Measurements from ENCODE around the gene TIAM2.
"Not testable (repeated sequence)": the region's sequence is repeated elsewhere in the genome, so short reads cannot be mapped to it uniquely, and the experiment has no call there.

TIAM2 gene

GRCh38 chr6:155173488-155173887 is 178.4 kb downstream of the TIAM2 start:
- DNase-seq, result no peak

GRCh38 chr6:155174576-155175211 is 179.6 kb downstream of the TIAM2 start:
- DNase-seq, result peak; percentile 39

- DNase-seq, result peak; percentile 23
Measured at GRCh38 chr6:155177363-155177961, 182.3 kb downstream of the TIAM2 start.

DNA sequence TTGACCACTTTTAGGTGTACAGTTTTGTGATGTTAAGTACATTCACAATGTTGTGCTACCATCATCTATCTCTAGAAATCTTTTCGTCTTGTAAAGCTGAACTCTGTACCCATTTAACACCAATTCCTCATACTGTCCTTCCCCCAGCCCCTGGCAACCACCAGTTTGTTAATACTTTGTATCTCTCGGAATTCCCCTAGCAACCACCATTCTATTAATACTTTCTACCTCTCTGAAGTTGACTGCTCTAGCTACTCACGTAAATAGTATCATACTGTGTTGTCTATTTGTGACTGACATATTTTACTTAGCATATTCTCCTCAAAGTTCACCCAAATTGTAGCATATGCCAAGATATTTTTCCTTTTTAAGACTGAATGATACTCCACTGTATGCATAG is 186.4 kb downstream of the TIAM2 start:
- no peak for DNase-seq

DNA sequence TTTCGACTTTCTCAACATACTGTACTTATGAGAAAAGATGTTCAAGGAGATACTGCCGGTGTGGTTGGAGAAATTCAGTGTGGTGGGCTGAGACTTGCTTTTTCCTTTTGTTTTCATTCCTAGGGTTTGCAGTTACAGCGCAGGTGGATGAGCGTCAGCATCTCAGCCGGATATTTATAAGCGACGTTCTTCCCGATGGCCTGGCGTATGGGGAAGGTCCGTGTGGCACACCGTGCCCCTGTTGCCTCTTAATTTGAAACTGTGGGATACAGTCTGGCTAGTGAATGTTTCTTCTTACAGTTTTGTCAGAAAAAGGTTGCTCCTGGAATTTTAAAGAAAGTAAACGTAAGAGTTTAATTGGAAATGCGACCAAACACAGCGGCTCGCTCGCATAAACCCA is 187.0 kb downstream of the TIAM2 start:
- DNase-seq, result no peak

- no peak for DNase-seq
Measured at GRCh38 chr6:155183095-155183494, 188.0 kb downstream of the TIAM2 start.

GRCh38 chr6:155185041-155185440 is 189.9 kb downstream of the TIAM2 start:
- DNase-seq, result not testable (repeated sequence)

GRCh38 chr6:155185544-155185943 is 190.4 kb downstream of the TIAM2 start:
- DNase-seq, result no peak

- DNase-seq, result no peak
Measured at GRCh38 chr6:155186052-155186658, 191.0 kb downstream of the TIAM2 start.

GRCh38 chr6:155187106-155187505 is 192.0 kb downstream of the TIAM2 start:
- DNase-seq, result no peak

GRCh38 chr6:155187994-155188706 is 193.0 kb downstream of the TIAM2 start:
- DNase-seq, result no peak

DNA sequence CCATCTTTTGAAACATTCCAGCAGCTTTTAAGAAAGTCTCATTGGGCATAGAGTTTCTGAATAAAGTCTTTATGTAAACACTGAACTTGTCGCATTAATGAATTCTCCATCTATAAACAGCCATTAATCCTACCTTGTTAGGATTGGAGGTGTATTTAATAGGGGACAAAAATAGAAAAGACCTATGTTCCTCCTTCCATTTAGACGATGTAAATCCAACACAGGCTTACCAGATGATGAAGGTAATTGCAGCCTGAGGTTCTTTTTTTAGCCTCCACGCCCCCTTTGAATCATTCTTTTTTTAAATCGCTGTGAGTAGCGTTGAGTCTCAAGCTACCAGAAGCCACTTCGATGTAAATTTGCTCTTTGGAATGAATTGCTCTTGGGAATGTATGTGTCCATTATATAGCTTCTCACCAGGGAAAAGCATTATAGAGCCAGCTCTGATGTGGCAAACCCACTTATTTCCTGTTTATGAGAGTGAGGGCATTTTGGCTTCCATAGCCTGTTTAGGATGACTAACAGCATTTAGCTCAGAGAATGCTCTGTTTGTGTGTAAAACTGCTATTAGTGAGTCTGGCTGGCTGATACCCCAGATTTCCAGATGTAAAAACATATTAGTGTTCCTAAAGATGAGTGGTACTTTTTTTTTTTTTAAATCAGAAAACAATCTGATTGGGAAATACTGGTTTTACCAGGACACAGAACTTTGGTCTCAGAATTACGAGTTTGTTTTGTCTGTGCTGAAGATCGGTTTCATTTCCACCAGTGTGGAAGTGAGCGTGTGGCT is 193.8 kb downstream of the TIAM2 start:
- DNase-seq, result no peak

DNA sequence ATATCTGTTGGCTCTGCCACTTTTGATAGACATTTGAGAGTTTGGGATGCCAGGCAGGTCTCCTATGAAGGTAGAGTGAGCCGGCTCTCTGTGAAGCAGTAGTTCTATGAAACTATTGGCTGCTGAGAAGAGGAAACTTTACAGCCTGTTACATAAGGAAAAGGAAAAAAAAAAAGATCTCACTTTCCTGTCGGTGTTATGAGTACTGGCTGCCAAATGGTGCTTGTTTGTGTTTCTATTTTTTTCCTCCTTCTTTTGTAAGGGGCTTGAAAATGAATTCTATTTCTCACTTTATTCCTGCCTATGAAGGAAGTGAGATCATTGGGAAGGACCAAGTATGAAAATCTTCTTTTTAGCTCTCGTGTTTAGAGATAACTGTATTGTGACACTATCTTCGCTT is 195.6 kb downstream of the TIAM2 start:
- no peak for DNase-seq

- no peak for DNase-seq
Measured at GRCh38 chr6:155193526-155193925, 198.4 kb downstream of the TIAM2 start.

DNA sequence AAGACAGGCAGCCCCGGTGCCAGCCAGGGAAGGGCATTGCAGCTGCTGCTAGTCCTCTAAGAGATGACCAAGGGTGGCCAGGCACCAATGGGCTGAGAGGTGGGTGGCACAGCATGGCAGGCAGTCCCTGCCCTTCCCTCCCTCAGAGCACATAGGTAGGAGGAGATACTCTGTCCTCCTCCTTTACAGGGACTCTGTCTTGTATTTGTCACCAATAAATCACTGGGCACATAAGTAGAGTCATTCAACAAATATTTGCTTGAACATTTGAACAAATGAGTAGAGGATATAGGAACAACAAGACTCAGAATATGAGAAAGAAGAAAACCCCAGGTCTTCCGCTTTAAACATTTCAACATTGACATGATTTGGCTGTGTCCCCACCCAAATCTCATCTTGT is 199.3 kb downstream of the TIAM2 start:
- DNase-seq, result no peak

DNA sequence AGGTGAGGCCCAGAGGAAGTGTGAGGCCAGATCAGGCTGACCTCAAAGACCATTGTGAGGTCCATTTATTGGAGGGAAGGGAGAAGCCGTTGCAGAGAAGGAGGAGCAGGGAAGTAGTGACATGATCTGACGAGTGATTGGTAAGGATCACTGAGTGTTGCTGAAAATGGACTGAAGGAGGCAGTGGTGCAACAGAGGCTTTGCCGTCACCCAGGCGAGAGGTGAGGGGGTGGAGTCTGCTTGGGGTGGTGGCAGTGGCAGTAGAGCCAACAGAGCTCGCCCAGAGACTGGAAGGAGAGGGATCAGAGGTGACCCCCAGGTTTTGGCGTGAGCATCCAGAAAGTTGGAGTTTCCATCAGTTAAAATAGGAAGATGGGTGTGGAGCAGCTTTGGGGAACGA is 200.8 kb downstream of the TIAM2 start:
- no peak for DNase-seq

GRCh38 chr6:155196911-155197310 is 201.8 kb downstream of the TIAM2 start:
- DNase-seq, result no peak

DNA sequence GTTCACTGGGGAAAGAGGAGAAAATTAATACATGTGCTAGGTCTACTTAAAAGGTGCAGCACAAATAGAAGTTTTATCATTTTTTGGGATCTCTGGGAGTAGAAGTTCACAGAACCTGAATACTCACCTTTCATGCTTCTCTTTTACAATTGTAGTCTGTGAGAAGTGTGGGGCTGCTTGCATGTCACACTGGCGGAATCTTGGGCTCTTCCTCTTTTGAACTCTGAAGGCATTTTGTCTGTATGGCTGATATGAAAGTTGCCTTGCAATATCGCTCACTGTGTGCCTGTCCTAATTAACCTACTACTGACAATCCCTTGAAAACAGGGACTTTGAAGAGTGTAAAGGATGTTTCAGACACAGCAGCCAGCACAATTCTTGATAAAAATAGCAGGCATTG is 202.8 kb downstream of the TIAM2 start:
- DNase-seq, result no peak

DNA sequence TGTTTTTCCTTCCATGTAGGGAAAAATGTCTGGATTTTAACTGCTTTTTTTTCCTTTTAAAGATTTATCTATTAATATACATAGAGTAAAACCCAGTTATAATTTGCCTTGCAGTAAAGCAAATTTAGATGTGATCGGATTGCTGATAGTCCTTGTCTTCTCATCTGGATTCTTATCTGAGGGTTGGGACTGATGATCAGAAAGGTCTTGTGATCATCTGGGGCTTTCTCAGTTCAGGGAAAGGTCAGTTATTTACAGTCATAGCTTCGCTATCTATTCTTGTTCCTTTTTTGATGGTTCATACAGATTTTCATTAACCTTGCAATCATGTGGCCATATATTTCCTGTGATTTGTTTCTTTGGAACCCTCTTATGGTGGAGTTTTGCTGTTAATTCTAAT is 204.9 kb downstream of the TIAM2 start:
- DNase-seq, result no peak

DNA sequence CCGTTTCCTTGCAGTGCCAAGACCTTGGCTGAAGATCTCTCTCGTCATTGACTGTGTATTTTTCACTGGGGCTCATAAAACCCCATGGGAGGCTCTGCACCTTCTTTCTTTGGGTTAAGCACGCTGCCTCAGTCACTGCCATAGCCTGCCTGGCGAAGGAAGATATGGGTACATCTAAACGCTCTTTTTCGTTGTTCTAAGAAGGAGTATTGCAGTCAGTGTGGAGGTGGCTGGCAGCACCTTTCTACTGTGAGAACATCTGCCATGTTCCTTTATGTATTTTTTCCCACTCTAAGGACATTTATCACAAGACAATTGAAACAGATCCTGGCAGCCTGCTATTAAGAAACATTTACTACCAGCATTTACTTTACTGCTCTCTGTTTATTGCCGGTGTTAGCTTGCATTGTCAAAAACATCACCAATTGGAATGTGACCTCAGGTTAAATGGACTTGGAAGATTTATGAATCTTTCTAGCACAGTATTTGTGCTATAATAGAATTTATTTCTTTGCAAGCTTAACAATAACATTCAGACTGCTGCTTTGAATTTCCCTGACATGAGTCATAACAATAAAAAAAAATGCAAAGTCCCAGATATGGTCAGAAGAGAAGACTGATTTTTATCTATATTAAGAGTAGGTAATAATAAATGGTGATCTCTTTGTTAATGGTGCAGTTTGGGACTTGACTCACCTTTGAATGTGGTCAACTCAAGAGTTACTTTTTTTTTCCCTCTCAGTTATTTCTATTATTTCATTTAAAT is 206.5 kb downstream of the TIAM2 start:
- DNase-seq, result no peak

- no peak for DNase-seq
Measured at GRCh38 chr6:155207223-155207622, 212.1 kb downstream of the TIAM2 start.

DNA sequence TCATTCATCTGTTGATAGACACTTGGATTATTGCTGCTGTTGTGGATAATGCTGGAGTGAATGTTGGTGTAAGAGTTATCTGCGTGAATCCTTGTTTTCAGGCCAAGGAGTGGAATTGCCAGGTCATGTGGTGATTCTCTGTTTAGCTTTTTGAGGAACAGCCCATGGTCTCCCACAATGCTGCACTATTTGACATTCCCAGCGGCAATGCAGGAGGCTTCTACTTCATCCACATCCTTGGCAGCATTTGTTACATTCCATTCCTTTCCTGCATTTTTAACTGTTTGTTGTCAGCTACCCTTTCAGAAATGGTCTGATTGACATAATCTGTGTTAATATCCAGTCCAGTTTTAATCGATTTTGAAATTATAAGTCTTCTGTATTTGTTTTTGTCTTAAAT is 217.0 kb downstream of the TIAM2 start:
- DNase-seq, result no peak

Data from activated CD8-positive, alpha-beta memory T cell treated with anti-CD3 and anti-CD28 coated beads, Interleukin-2, amount 50 U/mL, for 4 hours (primary cell).